Mucosa of descending colon (tissue), 3 donors: ENCODE data around the gene FXR2. TPM values are rescaled to one million over a fixed set of nuclear protein-coding genes. Genes with fewer than 3 reads are reported as not detected.

ENCODE experiments used
- ATAC-seq: fragments of 200-7000 bp; cut with Tn5 transposase; one replicate; pipeline ENCODE4 v1.9.1; 2020; ENCODE audit warnings: mild to moderate bottlenecking, moderate library complexity
- DNase-seq, 3 donors: peaks; one replicate each; pipeline ENCODE4 v3.0.0-alpha.2; 2020
- H3K36me3 ChIP-seq: fragments of 200-600 bp; one replicate; pipeline ENCODE4 v1.8.0; 2021; ENCODE audit warnings: low read depth, mild to moderate bottlenecking
- H3K4me1 ChIP-seq: fragments of 200-600 bp; one replicate; pipeline ENCODE4 v1.8.0; 2021; ENCODE audit warnings: low read depth, mild to moderate bottlenecking
- H3K4me3 ChIP-seq: fragments of 200-600 bp; one replicate; pipeline ENCODE4 v1.8.0; 2021; ENCODE audit warnings: mild to moderate bottlenecking
- H3K9me3 ChIP-seq: fragments of 200-600 bp; one replicate; pipeline ENCODE4 v1.8.0; 2021; ENCODE audit warnings: mild to moderate bottlenecking
- CTCF ChIP-seq: fragments of 200-600 bp; IDR thresholded peaks from one replicate; pipeline ENCODE4 v1.8.0; 2022; ENCODE audit warnings: antibody characterized with exemption, mild to moderate bottlenecking
- intact Hi-C, 2 donors: fragments of 100-400 bp; cut with DNase I in 1 of 2; cut with micrococcal nuclease in 1 of 2; formaldehyde crosslinking; loops; one replicate each; pipeline versions ENCODE4 v1.11.0 to v1.11.1; 2022; cut with DNase I, micrococcal nuclease
- total RNA-seq, 3 donors: library from RNA; stranded (reverse); fragmentation: NEBNext Ultra II Directional in 2 of 3; extraction: Animal tissue kit (Norgen Biotek cat#: 25700) in 2 of 3; gene quantifications; one replicate each; pipeline versions ENCODE4 v1.2.1 to v1.2.4, GENCODE V29; 2021 to 2023
- donor health status: DM: no; HTN: no; CAD: no; lungs with moderate emphysema.
- donor health status: DM: no; HTN: no; CAD: no.
- donor health status: DM: no; HTN: yes; CAD: no.

FXR2 gene
- total RNA-seq, 3 donors from 2014 or later = 23.0 to 53.3 (median 28.1) TPM

GRCh38 chr17:7574176-7574953, 40.3 kb downstream of the FXR2 start:
- intact Hi-C loops = no loop called here
- Histone ChIP-seq H3K4me3 (no peak overlapping the region), H3K4me1 (peaks cover 36% of the 10 kb centered on the region), H3K9me3 (no peaks in the 10 kb centered on the region), H3K36me3 (peaks cover 27% of the 10 kb centered on the region)
- no peak for TF ChIP-seq CTCF
- ATAC-seq (no peak), DNase-seq (peak in 2 of 3 donors; percentile 5 to 7)

GRCh38 chr17:7573324-7574080, 41.2 kb downstream of the FXR2 start:
- intact Hi-C loops = no loop called here
- peak overlapping the region; percentile 100 for H3K4me3 ChIP-seq
- TF ChIP-seq CTCF = no peak
- H3K4me1 ChIP-seq = peaks cover 28% of the 10 kb centered on the region
- peaks cover 22% of the 10 kb centered on the region for H3K36me3 ChIP-seq
- ATAC-seq (peak; percentile 66), DNase-seq (peak; percentile 88 to 95 (median 91))
- no peaks in the 10 kb centered on the region for H3K9me3 ChIP-seq

- intact Hi-C loops = no loop called here
- Histone ChIP-seq H3K9me3 (no peaks in the 10 kb centered on the region), H3K36me3 (peaks cover 16% of the 10 kb centered on the region), H3K4me1 (peaks cover 24% of the 10 kb centered on the region), H3K4me3 (peak overlapping the region; percentile 100)
- peak; percentile 20 for TF ChIP-seq CTCF
- peak; percentile 99 to 100 (median 100) for DNase-seq
- peak; percentile 93 for ATAC-seq
Observed at GRCh38 chr17:7572588-7573323, 41.9 kb downstream of the FXR2 start.

- no peak for ATAC-seq
Observed at GRCh38 chr17:7572338-7572587, 42.4 kb downstream of the FXR2 start.

GRCh38 chr17:7570351-7570750, 44.3 kb downstream of the FXR2 start:
- intact Hi-C loops = no loop called here
- H3K36me3 ChIP-seq = peaks cover 10% of the 10 kb centered on the region

More at GRCh38 chr17:7572338-7572587, 42.4 kb downstream of the FXR2 start:
- no peak for DNase-seq
- no peak for TF ChIP-seq CTCF
- no peaks in the 10 kb centered on the region for H3K9me3 ChIP-seq
- peaks cover 22% of the 10 kb centered on the region for H3K4me1 ChIP-seq
- intact Hi-C loops = no loop called here
- peak overlapping the region; percentile 100 for H3K4me3 ChIP-seq
- peaks cover 12% of the 10 kb centered on the region for H3K36me3 ChIP-seq

More at GRCh38 chr17:7570351-7570750, 44.3 kb downstream of the FXR2 start:
- Histone ChIP-seq H3K9me3 (no peaks in the 10 kb centered on the region), H3K4me3 (no peak overlapping the region), H3K4me1 (peaks cover 19% of the 10 kb centered on the region)
- TF ChIP-seq CTCF = no peak
- DNase-seq = peak in 1 of 3 donors; percentile 33
- no peak for ATAC-seq
